GM15510 (cell line): ENCODE measurements around the gene ZNHIT3.

ENCODE experiments used
- POLR2A ChIP-seq: IDR thresholded peaks from 3 replicates; pipeline ENCODE4 v1.6.1; 2011; ENCODE audit warnings: borderline replicate concordance; ENCODE audit not compliant: insufficient read length; ENCODE audit errors: extremely low read depth

The ZNHIT3 gene

DNA sequence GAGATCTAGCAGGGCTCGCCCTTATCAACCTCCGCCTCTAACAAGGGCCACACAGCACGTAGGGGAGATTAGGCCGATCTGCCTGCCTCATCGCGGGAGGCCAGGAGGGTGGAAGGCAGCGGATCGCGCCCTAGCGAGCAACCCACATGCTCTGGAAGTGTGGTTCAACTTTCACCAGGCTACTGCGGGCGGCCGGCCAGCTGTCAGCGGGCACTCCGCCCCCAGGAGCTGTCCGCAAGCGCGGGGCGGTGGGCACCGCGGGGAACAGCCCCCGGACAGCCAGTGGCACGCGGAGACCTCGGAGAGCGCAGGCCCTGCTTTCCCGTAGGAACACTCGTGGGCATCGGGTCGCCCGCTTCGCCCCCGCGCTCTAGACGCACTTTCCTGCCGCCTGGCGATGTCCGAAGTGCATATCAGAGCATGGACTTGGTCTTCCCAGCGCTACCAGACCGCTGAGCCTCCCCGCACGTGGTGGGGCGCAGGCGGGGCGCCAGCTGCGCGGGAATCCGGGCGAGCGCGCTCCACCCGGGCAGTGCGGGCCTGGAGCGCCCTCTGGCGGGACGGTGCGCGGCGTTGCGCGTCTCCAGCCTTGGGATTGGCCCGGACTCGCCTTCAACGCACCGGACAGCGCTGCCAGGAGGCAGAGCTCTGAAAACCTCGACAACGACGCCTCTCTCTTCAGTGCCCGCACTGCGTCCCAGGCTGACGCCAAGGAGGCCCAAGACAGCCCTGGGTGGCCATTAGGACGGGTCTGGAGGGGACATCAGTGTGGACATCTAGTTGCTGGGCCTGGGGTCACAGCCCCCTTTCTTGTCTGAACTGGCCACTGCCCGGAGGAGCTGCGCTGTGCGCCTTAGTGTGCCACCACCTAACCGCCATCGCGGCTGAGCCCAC is 3.6 kb upstream of the ZNHIT3 start:
- no peak for TF ChIP-seq POLR2A

DNA sequence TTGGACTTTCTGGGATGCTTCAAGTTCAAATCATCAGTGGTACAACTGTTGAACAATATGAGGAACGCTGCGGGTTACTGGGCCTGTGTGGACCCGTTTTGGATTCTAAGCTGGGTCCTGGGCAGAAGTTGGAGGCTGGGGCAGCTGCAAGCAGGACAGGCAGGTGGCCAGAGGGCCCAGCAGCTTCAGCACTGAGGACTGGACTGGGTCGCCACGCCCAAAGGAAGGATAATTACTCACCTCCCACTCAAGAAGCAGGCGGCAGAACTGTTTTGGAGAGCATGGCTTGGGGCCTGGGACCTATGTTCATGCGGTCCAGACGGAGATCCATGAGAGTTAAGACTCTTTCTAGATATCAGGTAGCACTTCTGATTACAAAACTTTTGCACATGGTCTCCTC is 1.5 kb upstream of the ZNHIT3 start:
- TF ChIP-seq POLR2A, result no peak

DNA sequence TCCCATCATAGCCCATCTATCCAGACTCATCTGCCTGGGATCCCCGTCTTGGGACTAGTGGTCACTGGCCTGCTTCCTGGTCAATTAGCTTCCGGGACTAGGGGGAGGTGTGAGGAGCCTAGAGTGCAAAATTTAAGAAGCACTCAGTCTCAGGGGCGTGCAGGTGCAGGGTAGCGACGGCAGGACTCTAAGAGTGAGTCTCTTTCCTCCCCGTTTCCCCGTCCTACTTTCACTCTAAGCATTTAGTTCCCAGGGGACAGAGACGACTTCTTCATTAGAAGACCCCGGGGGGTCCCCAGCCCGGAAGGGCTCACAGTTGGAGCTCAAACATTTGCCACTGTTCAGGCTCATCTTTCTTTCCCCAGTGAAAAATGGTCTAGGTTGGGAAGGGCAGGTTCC is 677 bp upstream of the ZNHIT3 start:
- no peak for TF ChIP-seq POLR2A

DNA sequence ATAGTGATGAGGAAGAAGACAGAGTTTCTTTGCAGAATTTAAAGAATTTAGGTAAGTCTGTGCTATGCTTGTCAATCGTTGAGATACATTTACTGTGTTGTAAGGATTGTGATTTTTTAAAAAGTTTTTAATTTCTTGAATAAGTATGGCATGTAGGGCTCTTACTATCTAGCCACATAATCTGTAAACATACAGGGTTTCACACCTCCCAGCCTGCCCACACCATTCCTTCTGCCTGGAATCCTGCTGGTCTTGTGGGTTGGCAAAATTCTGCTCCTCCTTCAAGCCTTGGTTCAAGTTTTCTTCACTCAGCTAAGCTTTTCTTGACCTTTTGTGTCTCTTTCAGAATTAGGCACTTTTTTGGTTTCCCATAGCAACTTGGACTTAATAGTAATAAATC is 7.5 kb downstream of the ZNHIT3 start:
- TF ChIP-seq POLR2A, result no peak

DNA sequence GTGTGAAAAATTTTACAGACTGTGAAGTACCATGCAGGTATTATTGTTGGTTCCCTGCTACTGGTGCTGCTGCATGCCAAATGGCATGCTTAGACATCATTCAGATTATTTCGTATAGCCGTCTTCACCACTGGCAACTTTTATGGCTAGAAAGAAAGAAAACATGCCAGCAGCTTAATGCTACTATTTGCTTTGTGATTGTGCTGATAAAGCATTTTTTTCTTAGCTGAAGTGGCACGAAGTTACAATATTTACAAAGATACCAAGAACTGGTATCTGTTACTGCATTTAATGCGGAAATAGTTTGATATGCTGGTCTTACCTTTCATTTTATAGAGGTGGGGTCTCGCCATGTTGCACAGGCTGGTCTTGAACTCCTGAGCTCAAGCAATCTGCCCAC is 8.2 kb downstream of the ZNHIT3 start:
- no peak for TF ChIP-seq POLR2A

DNA sequence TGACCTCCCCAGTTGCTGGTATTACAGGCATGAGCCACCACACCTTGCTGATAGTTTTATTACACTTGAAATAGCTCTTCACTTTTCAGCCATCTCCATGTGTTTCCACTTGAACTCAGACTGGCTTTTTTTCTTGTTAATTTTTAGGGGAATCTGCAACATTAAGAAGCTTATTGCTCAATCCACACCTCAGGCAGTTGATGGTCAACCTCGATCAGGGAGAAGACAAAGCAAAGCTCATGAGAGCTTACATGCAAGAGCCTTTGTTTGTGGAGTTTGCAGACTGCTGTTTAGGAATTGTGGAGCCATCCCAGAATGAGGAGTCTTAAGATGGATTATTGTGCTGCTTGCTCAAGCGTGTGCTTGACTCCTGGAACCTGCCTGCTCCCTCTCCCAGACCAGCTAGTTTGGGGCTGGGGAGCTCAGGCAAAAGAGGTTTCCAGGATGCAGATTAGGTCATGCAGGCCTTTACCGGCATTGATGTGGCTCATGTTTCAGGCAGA is 8.6 kb downstream of the ZNHIT3 start:
- TF ChIP-seq POLR2A, result no peak

DNA sequence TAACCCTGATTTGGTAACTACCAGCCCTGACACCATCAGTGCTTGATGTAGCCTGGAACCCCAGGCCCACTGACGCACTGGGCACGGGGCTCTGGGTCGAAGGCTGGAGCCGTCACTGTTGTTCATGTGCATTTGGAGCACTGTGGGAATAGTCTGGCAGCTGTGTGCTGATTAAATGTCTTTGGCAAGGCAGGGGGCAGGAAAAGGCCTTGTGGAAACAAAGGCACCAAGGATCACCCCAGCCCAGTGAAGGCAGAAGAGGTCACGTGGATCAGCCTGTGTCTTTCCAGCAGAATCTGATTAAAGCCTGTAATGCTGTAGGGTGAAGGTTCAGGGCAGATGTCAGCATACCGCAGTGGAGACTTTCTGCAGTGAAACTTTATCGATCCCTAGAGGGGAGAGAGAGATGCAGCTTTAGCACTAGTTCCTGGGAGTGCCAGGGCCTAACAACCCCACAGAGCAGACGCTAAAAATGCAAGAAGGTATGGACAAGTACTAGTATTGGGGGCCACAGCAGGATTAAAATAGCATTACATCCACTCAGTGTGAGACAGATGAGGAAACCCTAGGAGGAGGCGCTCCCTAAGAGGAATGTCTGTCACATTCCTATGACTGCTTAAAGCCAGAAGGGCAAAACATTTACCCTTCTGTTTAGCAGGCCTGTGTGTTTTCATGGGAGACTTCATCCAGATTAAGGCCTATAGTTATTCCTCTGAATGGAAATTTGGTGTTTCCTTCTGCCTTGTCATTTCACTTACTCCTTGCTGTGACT is 9.7 kb downstream of the ZNHIT3 start:
- TF ChIP-seq POLR2A, result no peak

DNA sequence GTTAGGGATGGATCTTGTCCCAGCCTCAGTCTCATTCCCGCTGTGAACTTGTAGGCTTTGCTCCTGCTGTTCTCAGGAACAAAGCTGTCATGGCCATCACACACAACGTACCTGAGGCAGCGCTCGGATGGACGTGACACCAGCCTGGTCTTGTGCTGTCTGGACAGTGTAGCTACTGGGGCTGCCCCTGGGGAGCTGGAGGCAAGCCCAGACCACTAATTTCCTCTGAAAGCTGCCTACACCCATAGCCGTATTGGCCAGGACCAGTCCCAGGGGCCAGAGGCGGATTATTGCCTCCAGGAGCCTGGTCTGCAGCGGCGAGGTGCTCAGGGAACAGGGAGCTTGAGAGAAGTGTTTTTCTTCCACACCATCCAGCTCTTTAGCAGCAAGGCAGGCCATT is 11.7 kb downstream of the ZNHIT3 start:
- TF ChIP-seq POLR2A, result no peak

DNA sequence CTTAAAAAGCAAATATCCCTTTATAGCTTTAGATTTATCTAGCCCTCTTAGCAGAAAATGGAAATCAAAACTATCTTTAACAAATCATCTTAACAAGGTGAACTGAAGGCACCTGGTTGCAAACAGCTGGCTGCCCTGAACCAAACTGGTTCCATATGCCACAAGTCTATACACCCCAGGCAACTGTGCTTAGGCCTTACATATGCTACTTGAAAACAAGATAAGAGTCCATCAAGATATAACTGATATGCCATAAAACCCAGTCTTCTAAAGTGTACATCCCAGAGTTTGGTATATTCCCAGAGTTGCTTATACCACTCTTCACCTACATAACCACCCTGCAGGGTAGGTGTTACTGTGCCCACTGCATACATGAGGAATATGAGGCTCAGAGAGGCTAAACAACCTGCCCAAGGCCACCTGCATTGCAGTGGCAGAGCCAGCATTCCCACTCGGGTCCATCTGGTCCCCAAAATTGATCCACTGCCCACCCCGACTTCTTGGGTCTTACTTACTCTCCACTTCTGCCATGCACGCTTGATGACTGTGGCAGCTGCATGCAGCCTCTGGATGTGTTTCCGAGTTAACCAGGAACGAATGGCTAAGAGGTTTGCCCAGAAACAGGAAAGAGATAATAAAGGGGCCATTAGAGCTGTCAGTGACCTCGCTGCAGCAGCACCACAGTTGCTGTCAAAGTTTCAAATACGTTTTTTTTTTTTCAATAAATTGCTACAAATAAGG is 12.2 kb downstream of the ZNHIT3 start:
- TF ChIP-seq POLR2A, result no peak

DNA sequence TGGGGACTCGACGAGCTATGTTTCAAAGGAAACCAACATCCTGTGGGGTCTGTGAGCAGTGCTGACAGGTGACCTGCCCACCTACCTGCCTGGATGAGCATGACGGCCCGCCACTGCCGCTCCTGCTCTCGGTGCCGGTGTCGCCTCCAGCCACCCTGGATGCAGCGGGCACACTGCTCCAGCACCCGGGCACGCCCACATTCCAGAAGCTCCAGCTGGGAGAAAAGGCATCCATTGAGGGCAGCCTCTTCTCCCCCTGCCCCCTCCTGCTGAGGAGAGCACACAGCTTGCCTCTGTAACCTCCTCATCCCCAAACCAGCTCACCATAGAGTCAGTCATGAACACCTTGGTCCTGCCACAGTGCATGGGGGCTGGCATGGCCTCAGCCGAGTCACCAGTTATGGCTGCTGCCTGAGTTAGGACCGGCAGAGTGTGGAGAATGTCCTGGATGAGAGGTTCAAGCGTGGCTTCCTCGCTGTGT is 14.3 kb downstream of the ZNHIT3 start:
- TF ChIP-seq POLR2A, result no peak

DNA sequence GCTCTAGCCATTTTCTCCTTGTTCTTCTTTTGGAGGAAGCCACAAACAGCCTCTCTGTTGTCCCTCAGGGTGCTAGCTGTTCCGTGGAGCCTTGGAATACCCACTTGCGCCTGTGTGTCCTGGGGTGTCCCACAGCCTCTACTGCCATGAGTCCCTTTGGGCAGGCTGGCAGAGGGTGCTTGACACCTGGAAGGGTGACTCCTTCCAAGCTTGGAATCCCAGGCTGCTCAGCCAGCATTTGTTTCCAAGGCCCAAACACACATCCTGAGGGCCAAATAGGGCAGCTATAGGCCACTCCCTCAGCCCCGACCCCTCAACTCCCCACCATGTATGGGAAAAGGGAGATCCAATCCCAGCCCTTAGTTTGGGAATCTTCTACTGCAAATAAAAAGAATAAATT is 14.9 kb downstream of the ZNHIT3 start:
- TF ChIP-seq POLR2A, result no peak

DNA sequence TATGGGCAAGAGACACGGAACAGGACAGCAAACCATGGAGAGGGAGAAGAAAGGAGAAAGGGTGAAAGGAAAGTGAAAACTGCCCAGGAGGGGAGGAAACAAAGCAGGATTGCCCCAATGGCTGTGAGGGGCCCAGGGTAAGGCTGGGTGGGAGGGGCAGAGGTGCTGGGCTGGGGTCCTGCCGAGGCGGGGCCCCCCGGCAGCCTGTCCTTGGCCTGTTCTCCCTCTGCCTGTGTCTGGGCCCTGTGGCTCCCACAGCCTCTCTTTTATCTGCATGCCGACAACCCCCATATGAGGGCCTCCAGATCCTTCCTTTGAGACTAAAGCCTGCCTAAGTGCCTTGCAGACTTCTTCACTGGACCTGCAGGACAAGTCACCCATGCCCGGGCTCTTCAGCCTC is 15.5 kb downstream of the ZNHIT3 start:
- TF ChIP-seq POLR2A, result no peak

DNA sequence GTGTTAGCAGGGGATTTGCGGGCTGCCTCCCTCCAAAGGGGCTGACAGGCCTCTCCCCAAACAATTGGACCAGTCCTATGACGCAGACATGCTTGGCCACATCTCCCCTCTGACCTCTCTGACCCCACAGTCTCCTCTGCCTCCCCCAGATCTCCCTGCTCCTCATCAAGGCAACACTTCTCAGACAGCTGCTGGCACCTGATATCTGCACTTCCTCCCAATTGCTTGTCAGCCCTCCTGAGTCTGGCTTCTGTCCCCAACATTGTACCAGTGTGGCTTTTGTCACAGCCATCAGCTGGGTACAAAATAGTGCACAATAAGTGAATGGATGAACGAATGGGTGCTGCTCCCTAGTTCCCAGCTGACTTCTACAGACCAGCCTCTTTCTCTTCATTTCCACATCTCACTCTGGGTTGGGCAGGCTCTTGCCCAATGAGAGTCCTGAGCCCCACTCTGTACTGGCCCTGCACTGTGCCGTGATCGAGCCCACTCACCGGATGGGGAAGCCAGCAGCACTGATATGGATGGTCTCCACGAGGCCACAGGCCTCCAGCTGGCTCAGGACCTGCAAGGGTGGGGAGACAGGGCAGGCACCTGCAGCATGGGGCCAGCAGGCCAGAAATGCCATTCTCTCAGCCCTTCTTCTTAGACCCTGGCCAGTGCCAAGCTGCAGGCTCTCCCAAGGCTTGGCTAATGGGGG is 17.1 kb downstream of the ZNHIT3 start:
- no peak for TF ChIP-seq POLR2A

DNA sequence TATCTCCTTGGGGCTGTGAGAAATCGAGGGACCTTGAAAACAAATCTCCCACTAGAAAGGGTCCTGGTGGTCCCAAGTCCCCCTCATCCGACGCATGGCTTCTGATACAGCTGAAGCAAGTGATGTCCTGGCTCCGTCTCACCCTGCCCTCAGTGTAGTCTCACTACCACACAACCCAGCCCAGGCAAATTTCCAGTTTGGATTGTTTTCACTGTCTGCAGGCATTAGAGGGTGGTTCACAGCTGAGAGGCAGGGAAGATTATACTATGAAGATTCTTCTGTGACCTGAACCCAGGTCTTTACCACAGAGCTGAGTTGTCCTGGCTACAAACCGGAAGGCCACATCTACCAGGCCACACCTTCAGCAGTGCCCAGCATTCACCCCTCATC is 17.7 kb downstream of the ZNHIT3 start:
- no peak for TF ChIP-seq POLR2A
